ENCODE results near the gene CCDC172.
"Not testable (repeated sequence)": the region's sequence is repeated elsewhere in the genome, so short reads cannot be mapped to it uniquely, and the experiment has no call there.

Gene CCDC172

GRCh38 chr10:116385994-116386809 is 62.0 kb downstream of the CCDC172 start:
- peaks cover 1% of the 10 kb centered on the region for H3K27me3 Mint-ChIP-seq
- no peaks in the 10 kb centered on the region for H3K4me1 Mint-ChIP-seq (ENCODE audit: low read depth)
- no peaks in the 10 kb centered on the region for H3K36me3 Mint-ChIP-seq
- no peaks in the 10 kb centered on the region for H3K9me3 Mint-ChIP-seq (ENCODE audit: low read depth)
- no peak overlapping the region for H3K27ac Mint-ChIP-seq
- H3K4me3 Mint-ChIP-seq: no peak overlapping the region

GRCh38 chr10:116393246-116393831 is 69.1 kb downstream of the CCDC172 start:
- H3K4me3 Mint-ChIP-seq; H3K9me3 Mint-ChIP-seq (ENCODE audit: low read depth); H3K36me3 Mint-ChIP-seq; H3K27me3 Mint-ChIP-seq; H3K27ac Mint-ChIP-seq; H3K4me1 Mint-ChIP-seq (ENCODE audit: low read depth): not testable (repeated sequence)

- Mint-ChIP-seq H3K27me3 (peaks cover 4% of the 10 kb centered on the region), H3K36me3 (no peaks in the 10 kb centered on the region), H3K9me3 (ENCODE audit: low read depth) (no peaks in the 10 kb centered on the region), H3K4me1 (ENCODE audit: low read depth) (no peaks in the 10 kb centered on the region), H3K27ac (no peak overlapping the region), H3K4me3 (no peak overlapping the region)
Measured at GRCh38 chr10:116395223-116395985, 71.2 kb downstream of the CCDC172 start.

- H3K4me3 Mint-ChIP-seq: no peak overlapping the region
- H3K27ac Mint-ChIP-seq: no peak overlapping the region
- H3K36me3 Mint-ChIP-seq: no peaks in the 10 kb centered on the region
Measured at GRCh38 chr10:116398224-116398623, 74.0 kb downstream of the CCDC172 start.

GRCh38 chr10:116402858-116403257 is 78.6 kb downstream of the CCDC172 start:
- Mint-ChIP-seq H3K4me1 (ENCODE audit: low read depth) (no peaks in the 10 kb centered on the region), H3K9me3 (ENCODE audit: low read depth) (no peaks in the 10 kb centered on the region)

More at GRCh38 chr10:116398224-116398623, 74.0 kb downstream of the CCDC172 start:
- Mint-ChIP-seq H3K4me1 (ENCODE audit: low read depth) (no peaks in the 10 kb centered on the region), H3K27me3 (peaks cover 7% of the 10 kb centered on the region), H3K9me3 (ENCODE audit: low read depth) (no peaks in the 10 kb centered on the region)

GRCh38 chr10:116403740-116404250 is 79.5 kb downstream of the CCDC172 start:
- Mint-ChIP-seq H3K4me3 (no peak overlapping the region), H3K4me1 (ENCODE audit: low read depth) (no peaks in the 10 kb centered on the region), H3K9me3 (ENCODE audit: low read depth) (no peaks in the 10 kb centered on the region)

More at GRCh38 chr10:116402858-116403257, 78.6 kb downstream of the CCDC172 start:
- Mint-ChIP-seq H3K4me3 (no peak overlapping the region), H3K27ac (no peak overlapping the region), H3K36me3 (no peaks in the 10 kb centered on the region), H3K27me3 (peaks cover 7% of the 10 kb centered on the region)

GRCh38 chr10:116408719-116409118 is 84.5 kb downstream of the CCDC172 start:
- H3K36me3 Mint-ChIP-seq: no peaks in the 10 kb centered on the region
- no peaks in the 10 kb centered on the region for H3K9me3 Mint-ChIP-seq (ENCODE audit: low read depth)
- H3K4me3 Mint-ChIP-seq: no peak overlapping the region
- no peaks in the 10 kb centered on the region for H3K4me1 Mint-ChIP-seq (ENCODE audit: low read depth)
- no peak overlapping the region for H3K27ac Mint-ChIP-seq
- peaks cover 4% of the 10 kb centered on the region for H3K27me3 Mint-ChIP-seq

More at GRCh38 chr10:116403740-116404250, 79.5 kb downstream of the CCDC172 start:
- Mint-ChIP-seq H3K27me3 (peaks cover 7% of the 10 kb centered on the region), H3K27ac (no peak overlapping the region), H3K36me3 (no peaks in the 10 kb centered on the region)

GRCh38 chr10:116410351-116410750 is 86.1 kb downstream of the CCDC172 start:
- Mint-ChIP-seq H3K9me3 (ENCODE audit: low read depth) (no peaks in the 10 kb centered on the region), H3K36me3 (no peaks in the 10 kb centered on the region), H3K4me3 (no peak overlapping the region), H3K4me1 (ENCODE audit: low read depth) (no peaks in the 10 kb centered on the region), H3K27me3 (peaks cover 4% of the 10 kb centered on the region), H3K27ac (no peak overlapping the region)

- Mint-ChIP-seq H3K9me3 (ENCODE audit: low read depth) (no peaks in the 10 kb centered on the region), H3K4me3 (no peak overlapping the region), H3K4me1 (ENCODE audit: low read depth) (no peaks in the 10 kb centered on the region), H3K36me3 (no peaks in the 10 kb centered on the region), H3K27me3 (peaks cover 6% of the 10 kb centered on the region), H3K27ac (no peak overlapping the region)
Measured at GRCh38 chr10:116417821-116418220, 93.6 kb downstream of the CCDC172 start.

GRCh38 chr10:116418389-116418788 is 94.1 kb downstream of the CCDC172 start:
- no peak overlapping the region for H3K4me3 Mint-ChIP-seq
- peaks cover 6% of the 10 kb centered on the region for H3K27me3 Mint-ChIP-seq
- no peak overlapping the region for H3K27ac Mint-ChIP-seq
- H3K9me3 Mint-ChIP-seq (ENCODE audit: low read depth): no peaks in the 10 kb centered on the region
- H3K4me1 Mint-ChIP-seq (ENCODE audit: low read depth): no peaks in the 10 kb centered on the region
- H3K36me3 Mint-ChIP-seq: no peaks in the 10 kb centered on the region

- no peaks in the 10 kb centered on the region for H3K4me1 Mint-ChIP-seq (ENCODE audit: low read depth)
- no peaks in the 10 kb centered on the region for H3K36me3 Mint-ChIP-seq
- H3K9me3 Mint-ChIP-seq (ENCODE audit: low read depth): no peaks in the 10 kb centered on the region
- peaks cover 7% of the 10 kb centered on the region for H3K27me3 Mint-ChIP-seq
- H3K4me3 Mint-ChIP-seq: no peak overlapping the region
- H3K27ac Mint-ChIP-seq: no peak overlapping the region
Measured at GRCh38 chr10:116421815-116422214, 97.6 kb downstream of the CCDC172 start.

- Mint-ChIP-seq H3K4me1 (ENCODE audit: low read depth) (no peaks in the 10 kb centered on the region), H3K27me3 (peaks cover 4% of the 10 kb centered on the region), H3K9me3 (ENCODE audit: low read depth) (no peaks in the 10 kb centered on the region), H3K4me3 (no peak within 1 kb of the TSS), H3K36me3 (no peaks in the 10 kb centered on the region), H3K27ac (no peak within 1 kb of the TSS)
Measured at GRCh38 chr10:116427671-116428070, 103.4 kb downstream of the CCDC172 start, which contains the start of gene PNLIPRP3. Gene PNLIPRP3 (plus strand): TSS chr10:116427847. CDS start chr10:116428013, 166 bp downstream.

- Mint-ChIP-seq H3K9me3 (ENCODE audit: low read depth) (no peaks in the 10 kb centered on the region), H3K4me1 (ENCODE audit: low read depth) (no peaks in the 10 kb centered on the region), H3K4me3 (no peak overlapping the region), H3K27ac (no peak overlapping the region), H3K36me3 (no peaks in the 10 kb centered on the region), H3K27me3 (peaks cover 4% of the 10 kb centered on the region)
Measured at GRCh38 chr10:116429288-116429977, 105.2 kb downstream of the CCDC172 start.
